GM10266 (cell line): ENCODE data around the gene ARHGEF26.

Source experiments
- DNase-seq: peaks from one replicate; pipeline ENCODE4 v3.0.0; 2012; ENCODE audit errors: extremely low spot score
- CTCF ChIP-seq: IDR thresholded peaks from 2 replicates; pipeline ENCODE4 v1.5.1; 2012; ENCODE audit warnings: mild to moderate bottlenecking, low read depth; ENCODE audit not compliant: control insufficient read depth, insufficient read depth; ENCODE audit errors: missing control alignments

Gene ARHGEF26

GRCh38 chr3:154105218-154105975 lies 15.8 kb upstream of the ARHGEF26 start:
- no peak for DNase-seq
- TF ChIP-seq CTCF, result no peak

- no peak for TF ChIP-seq CTCF
- no peak for DNase-seq
Observed at GRCh38 chr3:154111365-154111935, 9.7 kb upstream of the ARHGEF26 start.

GRCh38 chr3:154112146-154112852 lies 8.9 kb upstream of the ARHGEF26 start:
- no peak for DNase-seq
- TF ChIP-seq CTCF, result no peak

- DNase-seq, result no peak
- no peak for TF ChIP-seq CTCF
Observed at GRCh38 chr3:154113609-154114008, 7.6 kb upstream of the ARHGEF26 start.

GRCh38 chr3:154115332-154115731 lies 5.9 kb upstream of the ARHGEF26 start:
- no peak for DNase-seq
- no peak for TF ChIP-seq CTCF

GRCh38 chr3:154119951-154120350 lies 1.2 kb upstream of the ARHGEF26 start:
- no peak for DNase-seq
- no peak for TF ChIP-seq CTCF
